GM23338 (cell line): ENCODE data around the gene CEP72.

Experiments
- CREB1 ChIP-seq: fragments of 250-450 bp; sonication (Bioruptor Pico); IDR thresholded peaks from 2 replicates; pipeline ENCODE4 v1.5.0; 2020; ENCODE audit warnings: low read depth, mild to moderate bottlenecking, moderate library complexity
- CTCF ChIP-seq, 2 experiments: fragments of 200-600 bp in 1 of 2; sonication (generic) in 1 of 2; conservative IDR thresholded peaks; 2 replicates each; pipeline versions ENCODE4 v1.5.1 to v1.6.1; 2016 to 2017; ENCODE audit warnings: antibody characterized with exemption in 2 of 2, low read depth in 2 of 2, mild to moderate bottlenecking in 2 of 2, moderate library complexity in 1 of 2
- EZH2 ChIP-seq: fragments of 200-600 bp; sonication (generic); IDR thresholded peaks from one replicate; pipeline ENCODE4 v1.8.0; 2017; ENCODE audit warnings: antibody characterized with exemption, mild to moderate bottlenecking, low read depth; ENCODE audit not compliant: unreplicated experiment
- EZH2phosphoT487 ChIP-seq: fragments of 200-600 bp; sonication (generic); IDR thresholded peaks from one replicate; pipeline ENCODE4 v1.8.1; 2018; ENCODE audit warnings: antibody characterized with exemption; ENCODE audit not compliant: unreplicated experiment
- NANOG ChIP-seq: IDR thresholded peaks from 2 replicates; pipeline ENCODE4 v1.6.1; 2016; ENCODE audit warnings: antibody characterized with exemption, borderline replicate concordance
- POLR2AphosphoS5 ChIP-seq: IDR thresholded peaks from 2 replicates; pipeline ENCODE4 v1.6.1; 2016; ENCODE audit warnings: antibody characterized with exemption, low read depth
- ZNF114 ChIP-seq: fragments of 250-450 bp; sonication (Bioruptor Pico); IDR thresholded peaks from 2 replicates; pipeline ENCODE4 v1.5.0; 2020; ENCODE audit warnings: mild to moderate bottlenecking, moderate library complexity

DNA sequence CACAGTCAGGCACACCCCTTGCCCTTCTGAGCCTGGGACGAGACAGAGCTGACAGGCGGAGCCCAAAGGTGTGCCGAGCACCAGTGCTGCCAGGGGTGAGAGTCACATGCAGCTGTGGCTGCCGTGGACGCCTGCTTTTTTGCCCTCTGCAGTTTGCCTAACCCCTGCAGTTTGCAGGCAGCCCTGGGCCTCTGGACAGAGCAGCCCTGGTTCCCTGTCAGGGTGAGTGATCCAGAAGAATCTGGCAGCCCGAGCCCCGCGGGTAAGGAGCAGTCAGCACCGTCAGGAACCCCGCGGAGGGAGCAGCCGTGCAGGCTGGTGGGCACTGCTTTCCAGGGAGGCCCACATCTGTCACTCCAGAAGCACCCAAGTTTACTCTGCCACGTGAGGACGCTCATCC, 30.3 kb downstream of the CEP72 start:
- TF ChIP-seq CTCF (conservative IDR thresholded peaks at IDR 0.05; ENCODE audit: low read depth in 2 of 2) (no peak), ZNF114 (CRISPR knock-in tag) (no peak), EZH2 (no peak), CREB1 (CRISPR knock-in tag) (no peak), EZH2phosphoT487 (no peak), NANOG (no peak), POLR2AphosphoS5 (no peak)
